Astrocyte of the cerebellum (primary cell): Measurements from ENCODE around the gene NEK10.

Experiments used
- DNase-seq: peaks from one replicate; pipeline ENCODE4 v3.0.0-alpha.2; 2011; ENCODE audit warnings: low read depth
- H3K4me3 ChIP-seq: 2 replicates; pipeline ENCODE4 v1.5.1; 2011; ENCODE audit warnings: mild to moderate bottlenecking, low read depth, low read length, moderate library complexity
- in situ Hi-C: cut with HindIII; loops from 2 replicates; pipeline ENCODE4 v1.10.0; 2017; ENCODE audit warnings: low sequenced_read_pairs
- TF ChIP-seq, protein P1 (sequence below): IDR thresholded peaks from 2 replicates; pipeline ENCODE4 v1.5.1; 2012; ENCODE audit warnings: low read length, low read depth, moderate library complexity, mild to moderate bottlenecking; ENCODE audit errors: missing control alignments

Gene NEK10

DNA sequence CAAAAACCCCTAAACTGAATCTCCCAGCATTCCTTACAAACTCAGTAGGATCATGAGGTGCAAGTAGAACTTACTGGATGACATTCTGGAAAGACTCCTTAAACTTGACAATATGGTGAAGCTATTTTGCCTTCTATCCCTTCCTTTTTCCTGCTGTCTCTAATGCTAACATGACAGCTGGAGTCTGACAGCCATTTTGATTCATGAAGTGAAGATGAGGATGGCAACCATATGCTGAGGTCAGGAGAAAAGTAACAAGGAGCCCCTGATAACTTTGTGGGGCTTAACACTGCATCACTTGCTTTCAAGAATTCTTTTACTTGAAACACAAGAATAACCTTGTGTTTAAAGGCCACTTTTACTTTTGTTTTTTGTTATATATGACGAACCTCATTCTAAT, 15.0 kb upstream of the NEK10 start:
- in situ Hi-C loops, result no loop called here
- TF ChIP-seq, protein P1, sequence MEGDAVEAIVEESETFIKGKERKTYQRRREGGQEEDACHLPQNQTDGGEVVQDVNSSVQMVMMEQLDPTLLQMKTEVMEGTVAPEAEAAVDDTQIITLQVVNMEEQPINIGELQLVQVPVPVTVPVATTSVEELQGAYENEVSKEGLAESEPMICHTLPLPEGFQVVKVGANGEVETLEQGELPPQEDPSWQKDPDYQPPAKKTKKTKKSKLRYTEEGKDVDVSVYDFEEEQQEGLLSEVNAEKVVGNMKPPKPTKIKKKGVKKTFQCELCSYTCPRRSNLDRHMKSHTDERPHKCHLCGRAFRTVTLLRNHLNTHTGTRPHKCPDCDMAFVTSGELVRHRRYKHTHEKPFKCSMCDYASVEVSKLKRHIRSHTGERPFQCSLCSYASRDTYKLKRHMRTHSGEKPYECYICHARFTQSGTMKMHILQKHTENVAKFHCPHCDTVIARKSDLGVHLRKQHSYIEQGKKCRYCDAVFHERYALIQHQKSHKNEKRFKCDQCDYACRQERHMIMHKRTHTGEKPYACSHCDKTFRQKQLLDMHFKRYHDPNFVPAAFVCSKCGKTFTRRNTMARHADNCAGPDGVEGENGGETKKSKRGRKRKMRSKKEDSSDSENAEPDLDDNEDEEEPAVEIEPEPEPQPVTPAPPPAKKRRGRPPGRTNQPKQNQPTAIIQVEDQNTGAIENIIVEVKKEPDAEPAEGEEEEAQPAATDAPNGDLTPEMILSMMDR, result no peak

DNA sequence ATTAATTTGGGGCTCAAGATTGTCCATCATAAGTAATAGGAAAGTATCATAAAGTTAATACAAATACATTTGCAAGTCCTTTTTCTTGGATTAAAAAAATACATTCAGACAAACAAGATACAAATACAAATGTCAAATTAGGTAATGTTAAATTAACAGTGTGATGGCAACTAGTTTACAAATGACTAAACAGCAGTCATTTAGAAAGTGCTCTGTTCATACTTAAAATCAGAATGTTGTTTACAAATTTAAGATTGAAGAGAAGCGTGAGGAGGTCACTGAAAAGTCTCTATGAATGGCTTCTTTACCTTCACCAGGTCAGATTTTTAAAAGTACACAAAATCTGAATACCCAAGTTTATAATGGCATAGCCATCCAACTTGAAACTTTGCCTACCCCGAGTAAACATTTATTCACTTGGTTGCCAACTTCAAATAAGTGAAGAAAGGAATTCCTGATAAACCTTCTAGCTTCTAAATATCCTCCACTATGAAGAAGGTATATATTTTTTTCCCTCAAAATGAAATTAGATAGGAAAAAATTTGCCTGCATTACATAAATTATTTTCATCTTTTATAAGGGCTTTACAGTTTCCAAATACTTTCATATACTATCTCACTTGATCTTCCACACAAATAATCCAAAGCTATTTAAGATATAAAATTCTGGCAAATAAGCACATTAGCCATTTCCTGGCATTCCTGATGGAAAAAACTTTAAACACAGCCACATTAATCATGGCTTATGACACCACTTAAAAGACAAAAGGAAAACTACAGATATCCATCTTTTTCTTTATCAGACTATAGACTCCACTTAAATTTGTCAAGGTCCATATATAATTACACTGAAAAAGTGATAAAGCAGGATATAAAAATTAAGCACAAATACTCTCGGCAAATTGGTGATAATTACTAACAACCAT, 11.5 kb upstream of the NEK10 start:
- no peak overlapping the region for H3K4me3 ChIP-seq
- in situ Hi-C loops, result no loop called here
- no peak for DNase-seq

More for the DNA sequence above, 15.0 kb upstream of the NEK10 start:
- DNase-seq, result no peak
- H3K4me3 ChIP-seq, result no peak overlapping the region

DNA sequence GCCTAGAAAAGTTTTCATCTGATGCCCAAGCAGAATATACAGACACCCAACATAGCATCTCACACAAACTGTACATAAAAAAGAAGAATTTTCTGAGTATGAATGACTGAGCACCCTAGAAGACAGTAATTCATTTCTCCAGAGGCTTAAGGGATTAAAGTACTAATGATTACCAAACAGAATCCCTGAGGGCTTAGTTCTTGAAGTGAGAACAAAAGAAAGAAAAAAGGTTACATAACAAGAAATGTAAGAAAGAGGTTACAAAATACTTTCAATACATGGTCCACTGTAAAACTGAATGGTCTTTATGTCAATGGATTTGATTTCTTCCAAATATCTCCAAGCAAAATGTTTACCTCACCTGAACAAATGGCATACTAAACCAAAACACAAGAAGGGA, 9.1 kb upstream of the NEK10 start:
- TF ChIP-seq, protein P1, result no peak
- no peak for DNase-seq
- no peak overlapping the region for H3K4me3 ChIP-seq
- in situ Hi-C loops, result no loop called here

More for the DNA sequence above, 11.5 kb upstream of the NEK10 start:
- TF ChIP-seq, protein P1, result no peak

DNA sequence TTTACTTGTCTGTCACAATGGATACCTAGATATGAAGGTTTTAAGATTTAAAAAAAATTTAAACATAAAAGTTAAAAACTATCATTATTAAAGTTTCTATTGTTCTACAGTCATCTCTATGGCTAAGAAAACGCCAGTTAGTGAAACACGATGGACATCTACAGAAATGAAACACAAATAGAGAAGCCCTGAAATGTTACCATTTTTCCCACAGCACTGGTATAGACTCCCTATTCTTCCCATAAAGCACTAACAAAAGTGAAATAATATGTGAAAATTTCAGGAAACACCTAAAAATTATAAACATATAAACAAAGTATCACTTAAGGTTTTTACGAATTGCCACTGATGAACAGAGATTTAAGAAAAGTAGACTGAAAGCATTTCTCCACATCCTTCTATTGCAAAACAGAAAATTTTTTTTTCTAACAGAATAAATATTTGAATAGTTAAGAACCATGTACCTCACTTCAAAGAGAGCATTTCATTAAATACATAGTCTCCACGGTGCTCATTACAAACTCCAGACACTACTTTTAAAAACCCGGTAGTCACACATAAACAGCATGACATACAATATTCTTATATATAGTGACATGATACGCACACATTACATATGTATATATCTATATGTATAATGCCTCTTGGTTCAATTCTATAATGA, 7.1 kb upstream of the NEK10 start:
- in situ Hi-C loops, result no loop called here
- TF ChIP-seq, protein P1, result no peak
- no peak for DNase-seq
- H3K4me3 ChIP-seq, result no peak overlapping the region

DNA sequence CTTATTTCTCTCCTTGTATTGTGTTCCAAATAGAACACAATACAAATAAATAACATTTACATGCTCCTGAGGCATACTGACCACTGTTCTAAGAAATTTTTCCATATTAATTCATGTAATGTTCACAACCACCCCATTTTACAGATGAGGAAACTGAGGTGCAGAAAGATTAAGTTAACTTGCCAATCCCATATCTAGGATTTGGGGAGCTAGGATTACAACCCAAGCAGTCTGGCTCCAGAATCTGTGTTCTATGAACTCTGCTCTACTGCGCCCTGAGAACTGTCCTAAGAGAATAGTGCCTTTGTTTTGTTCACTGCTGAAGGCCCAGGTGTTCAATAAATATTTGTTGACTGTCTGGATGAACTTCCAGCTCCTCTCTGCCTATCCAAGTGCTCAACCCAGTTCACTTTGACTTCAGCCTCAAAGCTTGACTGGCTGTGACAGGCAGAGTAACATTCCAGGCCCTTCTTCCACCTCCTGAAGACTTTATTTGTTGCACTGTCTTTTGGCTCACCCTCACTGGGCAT, 3.1 kb downstream of the NEK10 start:
- H3K4me3 ChIP-seq, result no peak overlapping the region
- TF ChIP-seq, protein P1, result no peak
- in situ Hi-C loops, result loop anchor here (5.0 kb wide), 1 partner anchor 36 kb away; no protein-coding TSS in a partner anchor
- no peak for DNase-seq
